ENCODE data around the gene TMEM132E. TPM values are rescaled to one million over a fixed set of nuclear protein-coding genes. Genes with fewer than 3 reads are reported as not detected.

Gene TMEM132E
- total and polyA plus RNA-seq, 2 experiments from 2014 or later: 0.27 to 0.98 TPM

GRCh38 chr17:34672176-34672785 lies 92.9 kb downstream of the TMEM132E start:
- Histone ChIP-seq H3K27me3 (peaks cover 8% of the 10 kb centered on the region), H3K9me3 (ENCODE audit: low read depth) (no peaks in the 10 kb centered on the region), H3K4me1 (ENCODE audit: insufficient read depth) (no peaks in the 10 kb centered on the region), H4K20me1 (ENCODE audit: insufficient read depth, poor library complexity, severe bottlenecking) (no peaks in the 10 kb centered on the region), H3K4me3 (no peak overlapping the region), H3K27ac (no peak overlapping the region), H3K36me3 (replicated peaks; ENCODE audit: insufficient read depth, low read depth) (no peaks in the 10 kb centered on the region), H3K9me2 (replicated peaks; ENCODE audit: insufficient read depth) (no peaks in the 10 kb centered on the region), H3K79me2 (no peaks in the 10 kb centered on the region), H2AFZ (no peak overlapping the region), H3K4me2 (no peak overlapping the region)
- WGBS (ENCODE audit: low lambda C conversion rate, missing lambda C conversion rate): 82% methylated on average over 3 of the region's 3 CpGs
- DNase-seq (ENCODE audit: low spot score): no peak
- TF ChIP-seq EZH2 (IDR thresholded peaks at IDR 0.05; ENCODE audit: borderline replicate concordance) (no peak), CTCF (IDR thresholded peaks at IDR 0.05; ENCODE audit: poor library complexity) (no peak), EZH2phosphoT487 (IDR thresholded peaks at IDR 0.05; ENCODE audit: low read depth, severe bottlenecking, unreplicated experiment) (no peak)

GRCh38 chr17:34673516-34673915 lies 94.1 kb downstream of the TMEM132E start:
- no peaks in the 10 kb centered on the region for H4K20me1 ChIP-seq (ENCODE audit: insufficient read depth, poor library complexity, severe bottlenecking)
- H3K36me3 ChIP-seq (replicated peaks; ENCODE audit: insufficient read depth, low read depth): no peaks in the 10 kb centered on the region
- no peak overlapping the region for H3K4me2 ChIP-seq
- H3K9me3 ChIP-seq (ENCODE audit: low read depth): no peaks in the 10 kb centered on the region
- H3K27ac ChIP-seq: no peak overlapping the region
- no peaks in the 10 kb centered on the region for H3K9me2 ChIP-seq (replicated peaks; ENCODE audit: insufficient read depth)
- no peak overlapping the region for H2AFZ ChIP-seq
- H3K27me3 ChIP-seq: no peaks in the 10 kb centered on the region
- H3K79me2 ChIP-seq: no peaks in the 10 kb centered on the region
- no peak for DNase-seq (ENCODE audit: low spot score)
- no peak overlapping the region for H3K4me3 ChIP-seq
- no peaks in the 10 kb centered on the region for H3K4me1 ChIP-seq (ENCODE audit: insufficient read depth)
- WGBS (ENCODE audit: low lambda C conversion rate, missing lambda C conversion rate): 77% methylated on average over 2 of the region's 2 CpGs
- no peak for TF ChIP-seq EZH2phosphoT487 (IDR thresholded peaks at IDR 0.05; ENCODE audit: low read depth, severe bottlenecking, unreplicated experiment)
- no peak for TF ChIP-seq CTCF (IDR thresholded peaks at IDR 0.05; ENCODE audit: poor library complexity)
- no peak for TF ChIP-seq EZH2 (IDR thresholded peaks at IDR 0.05; ENCODE audit: borderline replicate concordance)

- no peaks in the 10 kb centered on the region for H3K36me3 ChIP-seq (replicated peaks; ENCODE audit: insufficient read depth, low read depth)
- H3K4me2 ChIP-seq: no peak overlapping the region
- H3K9me2 ChIP-seq (replicated peaks; ENCODE audit: insufficient read depth): no peaks in the 10 kb centered on the region
- no peak overlapping the region for H3K27ac ChIP-seq
- DNase-seq (ENCODE audit: low spot score): no peak
- TF ChIP-seq EZH2 (IDR thresholded peaks at IDR 0.05; ENCODE audit: borderline replicate concordance) (no peak), CTCF (IDR thresholded peaks at IDR 0.05; ENCODE audit: poor library complexity) (no peak), EZH2phosphoT487 (IDR thresholded peaks at IDR 0.05; ENCODE audit: low read depth, severe bottlenecking, unreplicated experiment) (no peak)
- H3K9me3 ChIP-seq (ENCODE audit: low read depth): no peaks in the 10 kb centered on the region
- no peaks in the 10 kb centered on the region for H3K79me2 ChIP-seq
- no peaks in the 10 kb centered on the region for H3K4me1 ChIP-seq (ENCODE audit: insufficient read depth)
- no peak overlapping the region for H3K4me3 ChIP-seq
- 59% methylated on average over 7 of the region's 7 CpGs for WGBS (ENCODE audit: low lambda C conversion rate, missing lambda C conversion rate)
- no peaks in the 10 kb centered on the region for H3K27me3 ChIP-seq
- no peaks in the 10 kb centered on the region for H4K20me1 ChIP-seq (ENCODE audit: insufficient read depth, poor library complexity, severe bottlenecking)
- H2AFZ ChIP-seq: no peak overlapping the region
Measured at GRCh38 chr17:34673995-34674890, 94.9 kb downstream of the TMEM132E start.
